GM18907 (cell line): ENCODE measurements around the gene GNL1.
A peak's percentile ranks its signal among the peaks of the same experiment; 100 is the strongest.

Experiments
- ATAC-seq: cut with Tn5 transposase; IDR thresholded peaks from one replicate; pipeline ENCODE4 v1.9.1; 2021; ENCODE audit warnings: mild to moderate bottlenecking, moderate library complexity; ENCODE audit not compliant: unreplicated experiment

The GNL1 gene

GRCh38 chr6:30556066-30556905, at the start of gene GNL1:
GNL1 (minus strand) TSS chr6:30556489; CDS start chr6:30556203, 286 bp downstream.
- ATAC-seq = peak; percentile 76

GRCh38 chr6:30603961-30604360, 47.7 kb upstream of the GNL1 start:
- ATAC-seq = no peak

DNA sequence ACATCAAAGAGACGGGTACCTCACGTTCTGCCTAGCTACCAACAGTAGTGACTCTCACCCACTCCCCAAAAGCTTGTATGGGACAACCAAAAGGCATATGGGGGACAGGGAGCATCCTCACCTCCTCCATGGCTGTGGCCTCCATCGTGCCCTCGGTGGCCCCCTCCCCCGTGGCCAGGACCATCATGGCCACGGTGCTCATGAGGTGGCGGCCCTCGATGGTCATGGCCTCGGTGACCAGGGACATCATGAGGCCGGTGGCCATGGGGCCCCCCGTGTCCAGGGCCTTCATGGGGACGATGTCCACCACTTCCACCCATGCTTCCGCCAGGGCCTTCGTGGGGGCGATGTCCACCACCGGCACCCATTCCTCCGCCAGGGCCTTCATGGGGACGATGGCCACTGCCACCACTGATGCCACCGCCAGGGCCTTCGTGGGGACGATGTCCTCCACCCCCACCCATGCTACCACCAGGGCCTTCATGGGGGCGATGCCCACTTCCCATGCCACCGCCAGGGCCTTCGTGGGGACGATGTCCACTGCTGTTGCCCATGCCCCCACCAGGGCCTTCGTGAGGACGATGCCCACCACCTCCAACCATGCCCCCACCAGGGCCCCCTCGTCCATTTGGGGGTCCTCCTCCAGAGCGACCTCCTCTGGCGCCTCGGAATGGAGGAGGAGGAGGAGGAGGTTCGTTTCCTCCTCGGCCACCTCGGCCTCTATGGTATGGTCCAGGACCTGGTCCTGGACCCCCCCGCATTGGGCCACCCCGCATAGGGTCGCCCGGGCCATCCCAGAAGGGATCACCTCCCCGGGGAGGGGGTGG, 45.7 kb upstream of the GNL1 start:
- ATAC-seq = no peak

GRCh38 chr6:30601436-30601814, 45.1 kb upstream of the GNL1 start:
- no peak for ATAC-seq

GRCh38 chr6:30600451-30600961, 44.2 kb upstream of the GNL1 start:
- no peak for ATAC-seq

- ATAC-seq = no peak
Measured at GRCh38 chr6:30599625-30600324, 43.5 kb upstream of the GNL1 start.

DNA sequence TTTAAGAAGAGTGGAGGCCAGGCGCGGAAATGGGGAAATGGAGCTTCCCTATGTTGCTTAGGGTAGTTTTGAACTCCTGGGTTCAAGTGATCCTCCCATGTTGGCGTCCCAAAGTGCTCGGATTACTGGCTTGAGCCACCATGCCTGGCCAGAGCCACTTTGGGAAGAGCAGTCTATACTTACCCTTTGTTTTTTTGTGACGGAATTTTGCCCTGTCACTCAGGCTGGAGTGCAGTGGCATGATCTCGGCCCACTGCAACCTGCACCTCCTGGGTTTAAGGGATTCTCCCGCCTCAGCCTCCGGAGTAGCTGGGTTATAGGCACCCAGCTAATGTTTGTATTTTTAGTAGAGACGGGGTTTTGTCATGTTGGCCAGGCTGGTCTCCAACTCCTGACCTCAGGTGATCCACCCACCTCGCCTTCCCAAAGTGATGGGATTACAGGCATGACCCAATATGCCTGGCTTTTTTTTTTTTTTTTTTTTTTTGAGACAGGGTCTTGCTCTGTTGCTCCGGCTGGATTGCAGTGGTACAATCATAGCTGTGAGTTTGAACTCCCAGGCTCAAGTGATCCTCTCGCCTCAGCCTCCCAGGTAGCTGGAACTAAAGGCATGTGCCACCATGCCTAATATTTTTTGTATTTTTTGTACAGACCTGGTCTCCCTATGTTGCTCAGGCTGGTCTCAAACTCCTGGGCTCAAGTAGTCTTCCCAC, 42.8 kb upstream of the GNL1 start:
- ATAC-seq = no peak

GRCh38 chr6:30597315-30598144, 41.2 kb upstream of the GNL1 start:
- ATAC-seq = peak; percentile 52

- ATAC-seq = no peak
Measured at GRCh38 chr6:30592287-30592686, 36.0 kb upstream of the GNL1 start.

GRCh38 chr6:30591008-30591407, 34.7 kb upstream of the GNL1 start:
- no peak for ATAC-seq

- ATAC-seq = no peak
Measured at GRCh38 chr6:30590509-30590908, 34.2 kb upstream of the GNL1 start.

- ATAC-seq = no peak
Measured at GRCh38 chr6:30589754-30590358, 33.6 kb upstream of the GNL1 start.

- ATAC-seq = no peak
Measured at GRCh38 chr6:30583921-30584320, 27.6 kb upstream of the GNL1 start.

DNA sequence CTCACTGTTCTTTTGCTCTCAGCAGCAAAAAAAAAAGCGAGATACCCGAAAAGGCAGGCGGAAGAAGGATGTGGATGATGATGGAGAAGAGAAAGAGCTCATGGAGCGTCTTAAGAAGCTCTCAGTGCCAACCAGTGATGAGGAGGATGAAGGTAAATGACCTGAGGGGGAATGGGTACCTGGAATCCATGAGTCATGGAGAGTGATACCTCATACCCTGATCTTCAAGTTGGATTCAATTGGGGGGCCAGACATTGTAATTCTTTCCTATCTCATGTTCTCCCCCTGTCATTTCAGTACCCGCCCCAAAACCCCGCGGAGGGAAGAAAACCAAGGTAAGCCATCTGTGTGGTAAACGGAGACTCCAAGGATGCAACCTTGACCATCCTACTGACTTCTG, 21.8 kb upstream of the GNL1 start:
- no peak for ATAC-seq

DNA sequence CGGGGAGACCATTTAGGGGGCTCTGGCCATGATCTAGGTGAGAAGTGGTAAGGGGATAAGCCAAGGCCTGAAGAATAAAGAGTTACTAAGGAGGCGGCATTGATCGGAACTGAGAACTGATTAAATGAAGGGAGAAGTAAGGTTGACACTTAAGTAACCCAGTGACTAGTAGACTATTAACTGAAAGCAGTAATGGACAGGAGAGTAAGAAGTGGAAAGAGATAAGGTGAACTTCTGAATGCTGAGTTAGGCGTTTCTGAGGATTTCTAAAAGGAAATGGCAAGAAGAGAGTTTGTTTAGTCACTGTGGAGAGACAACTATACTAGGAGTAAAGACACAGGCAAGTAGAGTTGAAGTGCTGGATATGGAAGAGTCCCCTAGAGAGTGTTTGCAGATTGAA, 16.8 kb upstream of the GNL1 start:
- ATAC-seq = no peak

DNA sequence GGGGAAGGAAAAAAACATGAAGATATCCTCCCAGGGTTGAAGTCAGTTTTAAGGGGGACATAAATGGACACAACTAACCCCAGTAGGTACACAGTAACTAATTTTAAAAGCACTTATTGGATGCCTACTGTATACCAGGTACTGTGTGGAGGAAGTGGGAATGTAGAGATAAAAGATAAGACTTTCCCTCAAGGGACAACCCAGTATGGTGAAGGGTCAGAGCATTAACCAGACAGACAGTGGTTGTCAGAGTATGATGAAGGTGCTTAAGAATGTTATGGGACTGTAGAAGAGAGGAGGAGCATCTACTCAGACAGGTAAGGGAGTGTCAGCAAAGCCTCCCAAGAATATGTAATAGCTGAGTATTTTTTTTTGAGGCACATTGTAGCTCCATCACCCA, 15.9 kb upstream of the GNL1 start:
- ATAC-seq = no peak

DNA sequence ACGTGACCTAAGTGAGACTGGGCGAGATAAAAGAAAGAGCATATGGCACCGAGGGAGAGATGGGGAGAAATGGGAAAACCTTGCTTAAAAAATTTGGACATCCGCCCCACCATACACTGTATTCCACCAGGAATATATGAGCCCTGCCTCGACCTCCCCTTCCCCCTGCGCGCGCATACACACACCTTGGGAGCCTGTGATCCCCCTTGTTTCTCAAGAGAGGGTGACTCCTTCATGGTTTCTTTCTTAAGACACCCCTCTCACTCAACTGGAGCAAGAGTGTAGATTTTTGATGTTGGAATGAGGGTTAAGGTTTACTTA, 15.4 kb upstream of the GNL1 start:
- ATAC-seq = peak; percentile 1

- ATAC-seq = peak; percentile 91
Measured at GRCh38 chr6:30571075-30571761, 14.9 kb upstream of the GNL1 start, which contains the start of gene ABCF1. ABCF1 (plus strand) TSS chr6:30571442; CDS start chr6:30571488, 46 bp downstream.

DNA sequence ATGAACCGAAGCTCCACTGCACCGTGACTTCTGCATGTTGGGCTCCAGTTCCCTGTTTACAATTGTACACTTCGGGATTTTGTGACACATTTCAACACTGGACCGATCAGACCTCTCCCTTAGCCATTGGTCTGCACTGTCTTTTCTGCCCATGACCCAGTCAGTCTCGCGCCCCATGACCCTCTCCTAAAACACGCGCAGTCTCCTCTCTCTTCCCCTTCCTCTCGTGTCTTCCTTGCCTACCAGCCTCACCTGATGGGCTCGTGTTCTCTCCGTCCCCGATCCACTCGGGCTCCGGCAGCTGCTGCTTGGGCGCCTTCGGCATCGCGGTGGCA, 14.4 kb upstream of the GNL1 start:
- ATAC-seq = peak; percentile 21
